ENCODE data around the gene BLVRA.
"Not testable (repeated sequence)": the region's sequence is repeated elsewhere in the genome, so short reads cannot be mapped to it uniquely, and the experiment has no call there.

Gene BLVRA

GRCh38 chr7:43734575-43735332 is 23.7 kb upstream of the BLVRA start:
- H3K36me3 Mint-ChIP-seq; H3K27me3 Mint-ChIP-seq; ATAC-seq (ENCODE audit: low read depth); H3K4me1 Mint-ChIP-seq; DNase-seq (ENCODE audit: low spot score in 2 of 2); H3K9me3 Mint-ChIP-seq: not testable (repeated sequence)
- peak overlapping the region; percentile 41 for H3K27ac Mint-ChIP-seq
- H3K4me3 Mint-ChIP-seq = peak overlapping the region; percentile 59

GRCh38 chr7:43735403-43735801 is 23.1 kb upstream of the BLVRA start:
- ATAC-seq (ENCODE audit: low read depth) (no peak), DNase-seq (ENCODE audit: low spot score in 2 of 2) (no peak)
- Mint-ChIP-seq H3K36me3 (no peaks in the 10 kb centered on the region), H3K4me3 (no peak overlapping the region), H3K27me3 (no peaks in the 10 kb centered on the region), H3K9me3 (no peaks in the 10 kb centered on the region), H3K27ac (peak overlapping the region; percentile 15), H3K4me1 (peaks cover 5% of the 10 kb centered on the region)

GRCh38 chr7:43735802-43736603 is 22.5 kb upstream of the BLVRA start:
- ATAC-seq (ENCODE audit: low read depth) = peak; percentile 68
- no peaks in the 10 kb centered on the region for H3K36me3 Mint-ChIP-seq
- H3K27ac Mint-ChIP-seq = peak overlapping the region; percentile 15

GRCh38 chr7:43737467-43738127 is 20.9 kb upstream of the BLVRA start:
- Mint-ChIP-seq H3K4me3 (no peak overlapping the region), H3K27ac (no peak overlapping the region), H3K4me1 (peaks cover 5% of the 10 kb centered on the region), H3K9me3 (no peaks in the 10 kb centered on the region), H3K27me3 (no peaks in the 10 kb centered on the region), H3K36me3 (no peaks in the 10 kb centered on the region)
- DNase-seq (ENCODE audit: low spot score in 2 of 2) = no peak
- ATAC-seq (ENCODE audit: low read depth) = no peak

More at GRCh38 chr7:43735802-43736603, 22.5 kb upstream of the BLVRA start:
- Mint-ChIP-seq H3K9me3 (no peaks in the 10 kb centered on the region), H3K27me3 (no peaks in the 10 kb centered on the region), H3K4me3 (no peak overlapping the region), H3K4me1 (peaks cover 5% of the 10 kb centered on the region)
- DNase-seq (ENCODE audit: low spot score in 2 of 2) = no peak

- no peak for ATAC-seq (ENCODE audit: low read depth)
These were observed 15.8 kb upstream of the BLVRA start for GRCh38 chr7:43742692-43743091.

GRCh38 chr7:43747328-43748105 is 11.0 kb upstream of the BLVRA start:
- no peak overlapping the region for H3K4me3 Mint-ChIP-seq
- no peaks in the 10 kb centered on the region for H3K4me1 Mint-ChIP-seq
- no peaks in the 10 kb centered on the region for H3K36me3 Mint-ChIP-seq
- DNase-seq (ENCODE audit: low spot score in 2 of 2) = no peak
- peaks cover 5% of the 10 kb centered on the region for H3K27me3 Mint-ChIP-seq
- no peak for ATAC-seq (ENCODE audit: low read depth)
- no peaks in the 10 kb centered on the region for H3K9me3 Mint-ChIP-seq
- H3K27ac Mint-ChIP-seq = no peak overlapping the region

More at GRCh38 chr7:43742692-43743091, 15.8 kb upstream of the BLVRA start:
- DNase-seq (ENCODE audit: low spot score in 2 of 2) = no peak
- H3K4me1 Mint-ChIP-seq = no peaks in the 10 kb centered on the region
- no peak overlapping the region for H3K4me3 Mint-ChIP-seq
- H3K36me3 Mint-ChIP-seq = no peaks in the 10 kb centered on the region
- peaks cover 5% of the 10 kb centered on the region for H3K27me3 Mint-ChIP-seq
- H3K9me3 Mint-ChIP-seq = no peaks in the 10 kb centered on the region
- no peak overlapping the region for H3K27ac Mint-ChIP-seq

- Mint-ChIP-seq H3K27ac (no peak overlapping the region), H3K4me1 (no peaks in the 10 kb centered on the region)
- ATAC-seq (ENCODE audit: low read depth) = no peak
These were observed 9.0 kb upstream of the BLVRA start for GRCh38 chr7:43749383-43749940.

GRCh38 chr7:43750016-43750887 is 8.2 kb upstream of the BLVRA start:
- Mint-ChIP-seq H3K4me1 (no peaks in the 10 kb centered on the region), H3K4me3 (no peak overlapping the region), H3K9me3 (no peaks in the 10 kb centered on the region), H3K27ac (no peak overlapping the region), H3K36me3 (no peaks in the 10 kb centered on the region), H3K27me3 (peaks cover 7% of the 10 kb centered on the region)
- ATAC-seq (ENCODE audit: low read depth) = no peak
- no peak for DNase-seq (ENCODE audit: low spot score in 2 of 2)

More at GRCh38 chr7:43749383-43749940, 9.0 kb upstream of the BLVRA start:
- no peaks in the 10 kb centered on the region for H3K36me3 Mint-ChIP-seq
- H3K9me3 Mint-ChIP-seq = no peaks in the 10 kb centered on the region
- DNase-seq (ENCODE audit: low spot score in 2 of 2) = no peak
- H3K27me3 Mint-ChIP-seq = peaks cover 7% of the 10 kb centered on the region
- no peak overlapping the region for H3K4me3 Mint-ChIP-seq

GRCh38 chr7:43752411-43752810 is 6.1 kb upstream of the BLVRA start:
- Mint-ChIP-seq H3K27ac (no peak overlapping the region), H3K4me1 (no peaks in the 10 kb centered on the region), H3K4me3 (no peak overlapping the region), H3K36me3 (no peaks in the 10 kb centered on the region), H3K27me3 (peaks cover 2% of the 10 kb centered on the region), H3K9me3 (no peaks in the 10 kb centered on the region)
- ATAC-seq (ENCODE audit: low read depth) (no peak), DNase-seq (ENCODE audit: low spot score in 2 of 2) (no peak)

GRCh38 chr7:43753271-43753810 is 5.1 kb upstream of the BLVRA start:
- H3K36me3 Mint-ChIP-seq = no peaks in the 10 kb centered on the region
- H3K27me3 Mint-ChIP-seq = peaks cover 2% of the 10 kb centered on the region
- ATAC-seq (ENCODE audit: low read depth) (no peak), DNase-seq (ENCODE audit: low spot score in 2 of 2) (no peak)
- peaks cover 3% of the 10 kb centered on the region for H3K4me1 Mint-ChIP-seq
- no peak overlapping the region for H3K4me3 Mint-ChIP-seq
- H3K27ac Mint-ChIP-seq = no peak overlapping the region
- H3K9me3 Mint-ChIP-seq = no peaks in the 10 kb centered on the region

GRCh38 chr7:43753843-43754242 is 4.6 kb upstream of the BLVRA start:
- H3K4me1 Mint-ChIP-seq = peaks cover 3% of the 10 kb centered on the region
- peaks cover 2% of the 10 kb centered on the region for H3K27me3 Mint-ChIP-seq
- no peaks in the 10 kb centered on the region for H3K9me3 Mint-ChIP-seq
- DNase-seq (ENCODE audit: low spot score in 2 of 2) (no peak), ATAC-seq (ENCODE audit: low read depth) (no peak)
- H3K27ac Mint-ChIP-seq = no peak overlapping the region
- H3K36me3 Mint-ChIP-seq = no peaks in the 10 kb centered on the region
- H3K4me3 Mint-ChIP-seq = no peak overlapping the region

GRCh38 chr7:43754596-43754995 is 3.9 kb upstream of the BLVRA start:
- H3K9me3 Mint-ChIP-seq = no peaks in the 10 kb centered on the region
- H3K4me1 Mint-ChIP-seq = peaks cover 6% of the 10 kb centered on the region
- no peak overlapping the region for H3K4me3 Mint-ChIP-seq
- no peak overlapping the region for H3K27ac Mint-ChIP-seq
- H3K36me3 Mint-ChIP-seq = no peaks in the 10 kb centered on the region
- DNase-seq (ENCODE audit: low spot score in 2 of 2) (no peak), ATAC-seq (ENCODE audit: low read depth) (no peak)
- peaks cover 2% of the 10 kb centered on the region for H3K27me3 Mint-ChIP-seq

Measured in memory B cell (primary cell).